Kidney epithelial cell (primary cell): ENCODE results near the gene GLB1L3. TPM values are rescaled to one million over a fixed set of nuclear protein-coding genes. Genes with fewer than 3 reads are reported as not detected.
"Not testable (repeated sequence)": the region's sequence is repeated elsewhere in the genome, so short reads cannot be mapped to it uniquely, and the experiment has no call there.

Experiments
- DNase-seq: peaks from one replicate; pipeline ENCODE4 v3.0.0-alpha.2; 2010; ENCODE audit warnings: low read depth
- H3K27me3 ChIP-seq: 2 replicates; pipeline ENCODE4 v1.6.0; 2011; ENCODE audit warnings: low read length; ENCODE audit not compliant: control insufficient read depth, insufficient read depth
- H3K36me3 ChIP-seq: 2 replicates; pipeline ENCODE4 v1.5.1; 2011; ENCODE audit warnings: low read length; ENCODE audit not compliant: control insufficient read depth, insufficient read depth
- H3K4me3 ChIP-seq: 2 replicates; pipeline ENCODE4 v1.5.1; 2011; ENCODE audit warnings: low read depth, mild to moderate bottlenecking, control low read depth, low read length
- total RNA-seq: library from RNA; depleted of rRNA; stranded (reverse); fragments of >200 nt; gene quantifications from 2 replicates; pipeline ENCODE4 v1.2.3, GENCODE V29; 2015
- TF ChIP-seq, protein P1 (sequence below): IDR thresholded peaks from 2 replicates; pipeline ENCODE4 v1.5.1; 2011; ENCODE audit warnings: mild to moderate bottlenecking, moderate library complexity, low read length, control low read depth, inconsistent platforms; ENCODE audit not compliant: insufficient read depth, poor library complexity, severe bottlenecking

The GLB1L3 gene
- total RNA-seq, 1 donor from 2014 or later, result 0.75 TPM

DNA sequence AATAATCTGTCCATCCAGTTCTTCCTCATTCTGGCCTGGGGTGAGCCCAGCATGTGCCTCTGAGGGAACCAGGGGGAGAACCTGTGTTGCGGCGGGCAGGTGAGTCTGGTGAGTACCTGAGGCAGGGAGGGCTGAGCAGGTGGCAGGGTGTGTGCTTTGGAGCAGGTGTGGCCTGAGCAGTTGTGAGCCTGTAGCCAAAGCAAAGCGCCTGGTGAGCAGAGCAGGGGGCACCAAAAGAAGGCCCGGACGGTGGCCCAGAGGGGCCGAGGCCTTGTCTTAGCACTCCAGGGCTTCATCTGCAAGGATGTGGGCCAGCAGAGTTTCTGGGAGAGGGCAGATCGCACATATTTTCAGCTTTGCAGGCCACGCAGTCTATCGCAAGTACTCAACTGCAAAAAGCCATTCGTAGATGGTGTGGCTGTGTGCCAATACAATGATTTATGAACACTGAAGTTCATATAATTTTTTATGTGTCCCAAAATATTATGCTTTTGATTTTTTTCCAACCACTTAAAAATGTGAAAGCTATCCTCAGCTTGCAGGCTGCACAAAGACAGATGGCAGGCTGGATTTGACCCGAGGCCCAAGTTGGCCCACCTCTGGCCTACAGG, 64.3 kb downstream of the GLB1L3 start:
- no peaks in the 10 kb centered on the region for H3K36me3 ChIP-seq
- no peaks in the 10 kb centered on the region for H3K27me3 ChIP-seq
- TF ChIP-seq, protein P1, sequence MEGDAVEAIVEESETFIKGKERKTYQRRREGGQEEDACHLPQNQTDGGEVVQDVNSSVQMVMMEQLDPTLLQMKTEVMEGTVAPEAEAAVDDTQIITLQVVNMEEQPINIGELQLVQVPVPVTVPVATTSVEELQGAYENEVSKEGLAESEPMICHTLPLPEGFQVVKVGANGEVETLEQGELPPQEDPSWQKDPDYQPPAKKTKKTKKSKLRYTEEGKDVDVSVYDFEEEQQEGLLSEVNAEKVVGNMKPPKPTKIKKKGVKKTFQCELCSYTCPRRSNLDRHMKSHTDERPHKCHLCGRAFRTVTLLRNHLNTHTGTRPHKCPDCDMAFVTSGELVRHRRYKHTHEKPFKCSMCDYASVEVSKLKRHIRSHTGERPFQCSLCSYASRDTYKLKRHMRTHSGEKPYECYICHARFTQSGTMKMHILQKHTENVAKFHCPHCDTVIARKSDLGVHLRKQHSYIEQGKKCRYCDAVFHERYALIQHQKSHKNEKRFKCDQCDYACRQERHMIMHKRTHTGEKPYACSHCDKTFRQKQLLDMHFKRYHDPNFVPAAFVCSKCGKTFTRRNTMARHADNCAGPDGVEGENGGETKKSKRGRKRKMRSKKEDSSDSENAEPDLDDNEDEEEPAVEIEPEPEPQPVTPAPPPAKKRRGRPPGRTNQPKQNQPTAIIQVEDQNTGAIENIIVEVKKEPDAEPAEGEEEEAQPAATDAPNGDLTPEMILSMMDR, result no peak
- no peak for DNase-seq
- H3K4me3 ChIP-seq, result no peak overlapping the region

DNA sequence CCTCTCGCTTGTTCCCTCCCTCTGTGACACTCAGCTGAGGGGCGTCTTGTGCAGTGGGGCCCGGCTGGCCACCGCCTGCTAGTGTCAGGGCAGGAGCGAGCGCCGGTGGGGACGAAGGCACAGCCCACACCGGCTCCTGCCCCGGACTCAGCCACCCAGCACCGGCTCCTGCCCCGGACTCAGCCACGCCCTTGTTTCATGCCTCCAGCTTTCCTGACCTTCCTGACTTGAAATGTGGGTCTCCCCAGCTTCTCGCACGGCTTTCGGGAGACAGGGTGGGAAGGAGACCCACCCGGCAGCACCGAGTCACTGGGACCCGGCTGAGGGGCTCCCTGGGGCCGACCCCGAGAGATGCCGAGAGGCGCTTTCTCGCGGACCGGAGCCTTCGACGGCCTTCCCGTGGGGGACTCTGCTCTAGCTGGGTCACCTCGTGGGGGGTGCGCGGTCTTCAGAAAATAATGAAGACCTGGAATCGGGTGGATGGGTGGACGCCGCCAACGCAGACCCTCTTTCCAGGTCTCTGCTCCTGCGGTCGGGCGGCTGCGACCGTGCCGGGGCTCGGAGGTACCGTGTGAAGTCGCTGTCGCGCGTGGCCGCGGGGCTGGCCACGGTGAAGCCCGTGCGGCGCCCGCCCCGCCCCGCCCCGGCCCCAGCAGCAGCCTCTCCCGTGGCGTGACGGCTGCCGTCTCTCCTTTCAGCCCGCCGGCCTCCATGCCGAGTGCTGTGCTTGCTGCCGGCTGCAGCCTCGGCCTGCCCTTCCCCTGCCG, 65.8 kb downstream of the GLB1L3 start:
- TF ChIP-seq, protein P1, result no peak
- no peaks in the 10 kb centered on the region for H3K27me3 ChIP-seq
- DNase-seq, result no peak
- no peak overlapping the region for H3K4me3 ChIP-seq
- H3K36me3 ChIP-seq, result no peaks in the 10 kb centered on the region

DNA sequence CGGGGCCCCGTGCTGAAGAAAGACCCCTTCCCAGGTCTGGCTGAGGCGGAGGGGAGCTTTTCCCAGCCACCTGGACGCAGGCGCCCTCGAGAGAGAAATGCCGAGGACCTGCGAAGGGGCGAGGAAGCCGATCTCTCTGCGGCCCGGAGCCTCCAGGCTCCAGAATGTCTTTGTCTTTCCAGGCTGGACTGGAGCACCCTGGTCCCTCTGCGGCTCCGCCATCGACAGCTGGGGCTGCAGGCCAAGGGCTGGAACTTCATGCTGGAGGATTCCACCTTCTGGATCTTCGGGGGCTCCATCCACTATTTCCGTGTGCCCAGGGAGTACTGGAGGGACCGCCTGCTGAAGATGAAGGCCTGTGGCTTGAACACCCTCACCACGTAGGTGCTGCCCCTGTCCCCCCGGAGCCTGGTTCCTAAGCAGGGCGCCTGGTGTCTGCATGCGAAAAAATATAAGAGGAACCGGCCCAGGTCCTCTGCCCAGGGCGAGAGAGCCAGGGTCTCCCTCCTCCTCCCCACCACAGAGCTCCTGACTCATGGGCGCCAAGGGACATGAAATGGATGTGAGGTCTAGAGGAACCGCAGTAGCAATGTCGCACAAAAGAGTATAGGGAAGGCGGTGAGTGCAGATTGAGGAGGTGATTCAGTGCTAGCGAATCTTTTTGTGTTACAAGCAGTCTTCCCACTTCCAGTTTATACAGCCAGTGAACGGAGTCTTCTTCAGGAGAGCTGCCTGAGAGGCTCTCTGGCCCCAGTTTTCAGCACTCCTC, 66.6 kb downstream of the GLB1L3 start:
- H3K36me3 ChIP-seq, result no peaks in the 10 kb centered on the region
- H3K4me3 ChIP-seq, result no peak overlapping the region
- no peak for DNase-seq

DNA sequence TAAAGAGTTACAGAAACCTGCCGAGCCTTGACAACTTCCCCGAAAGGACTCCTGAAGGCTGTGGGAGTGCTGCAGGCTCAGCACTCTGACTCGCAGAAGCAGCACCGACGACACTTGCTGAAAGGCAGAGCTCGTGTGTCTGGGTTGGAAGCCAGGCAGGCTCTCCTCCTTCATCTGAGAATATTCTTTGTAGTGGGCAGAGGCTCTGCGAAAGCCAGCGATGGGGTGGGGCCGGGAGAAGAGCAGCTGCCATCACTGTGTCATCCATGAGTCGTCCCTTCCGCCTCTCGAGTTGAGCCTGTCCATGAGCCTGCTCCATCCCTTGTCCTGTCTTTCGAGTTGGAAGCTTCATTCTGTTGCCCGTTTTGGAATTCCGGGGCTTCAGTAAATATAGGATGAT, 67.5 kb downstream of the GLB1L3 start:
- Histone ChIP-seq H3K27me3 (no peaks in the 10 kb centered on the region), H3K36me3 (no peaks in the 10 kb centered on the region), H3K4me3 (no peak overlapping the region)
- TF ChIP-seq, protein P1, result no peak
- DNase-seq, result no peak

More for the DNA sequence above, 66.6 kb downstream of the GLB1L3 start:
- TF ChIP-seq, protein P1, result no peak
- no peaks in the 10 kb centered on the region for H3K27me3 ChIP-seq

DNA sequence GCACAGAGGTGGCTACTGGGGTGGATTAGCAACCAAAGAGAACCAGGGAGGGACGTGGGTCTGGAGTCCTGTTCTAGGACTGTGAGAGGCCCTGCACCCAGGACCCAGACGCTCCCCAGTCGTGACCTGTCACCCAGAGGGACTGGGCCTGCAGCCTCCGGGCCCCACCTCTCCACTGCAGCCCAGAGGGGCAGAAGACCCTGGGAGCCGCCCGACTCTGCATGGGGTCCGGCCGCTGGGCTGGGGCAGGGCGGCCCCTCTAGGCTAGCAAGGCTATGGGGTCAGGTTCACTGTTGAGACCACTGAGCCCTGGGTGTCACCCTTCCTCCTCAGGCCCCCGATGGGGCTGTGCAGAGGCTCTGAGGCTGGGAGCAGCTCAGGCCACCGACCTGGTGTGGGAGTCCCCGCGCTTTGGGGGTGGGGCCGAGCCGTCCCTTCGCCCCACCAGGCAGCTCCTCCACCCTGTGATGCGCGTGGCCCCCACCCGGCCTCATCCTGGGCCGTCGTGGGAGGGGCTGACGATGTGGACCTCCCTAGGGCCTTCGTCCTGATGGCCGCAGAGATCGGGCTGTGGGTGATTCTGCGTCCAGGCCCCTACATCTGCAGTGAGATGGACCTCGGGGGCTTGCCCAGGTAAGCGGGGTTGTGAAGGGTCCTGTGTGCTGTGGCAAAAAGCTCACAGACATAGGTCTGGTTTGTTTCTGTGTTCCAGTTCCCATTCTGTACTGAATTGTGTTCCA, 68.5 kb downstream of the GLB1L3 start:
- not testable (repeated sequence) for DNase-seq, H3K4me3 ChIP-seq, H3K27me3 ChIP-seq, H3K36me3 ChIP-seq

DNA sequence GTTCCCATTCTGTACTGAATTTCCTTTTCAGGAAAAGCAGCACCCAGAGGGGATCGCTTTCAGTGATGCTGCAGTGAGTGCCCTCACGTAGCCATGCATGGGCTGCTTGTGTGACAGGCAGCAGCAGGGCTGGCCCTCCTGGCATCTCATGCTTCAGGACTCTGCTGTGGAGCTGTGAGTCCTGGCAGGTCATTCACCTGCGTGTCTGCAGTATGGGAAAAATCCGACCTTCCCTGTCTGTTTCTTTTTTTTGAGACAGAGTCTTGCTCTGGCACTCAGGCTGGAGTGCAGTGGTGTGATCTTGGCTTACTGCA, 69.0 kb downstream of the GLB1L3 start:
- DNase-seq, result no peak
- Histone ChIP-seq H3K27me3 (no peaks in the 10 kb centered on the region), H3K36me3 (no peaks in the 10 kb centered on the region), H3K4me3 (no peak overlapping the region)
- TF ChIP-seq, protein P1, result no peak
